Stimulated activated CD8-positive, alpha-beta memory T cell treated with anti-CD3 and anti-CD28 coated beads, Interleukin-15, amount 100 ng/mL, for 1 hour (primary cell): Measurements from ENCODE around the gene HP.
"Not testable (repeated sequence)": the region's sequence is repeated elsewhere in the genome, so short reads cannot be mapped to it uniquely, and the experiment has no call there.

Experiments used
- DNase-seq: peaks from one replicate; pipeline ENCODE4 v3.0.0-alpha.2; 2020; ENCODE audit warnings: low read depth

The HP gene

GRCh38 chr16:72054254-72054847 lies at the start of gene HP:
HP (plus strand) TSS chr16:72054505; CDS start chr16:72054653, 148 bp downstream.
- not testable (repeated sequence) for DNase-seq

GRCh38 chr16:72008065-72008423 lies 46.3 kb upstream of the HP start:
- not testable (repeated sequence) for DNase-seq

GRCh38 chr16:72008424-72009216 lies 45.7 kb upstream of the HP start, which contains the start of gene DHODH:
DHODH (plus strand) TSS chr16:72008744; CDS start chr16:72008765, 21 bp downstream.
- peak; percentile 95 for DNase-seq

- DNase-seq = no peak
Measured at GRCh38 chr16:72009779-72010178, 44.5 kb upstream of the HP start.

GRCh38 chr16:72012607-72013006 lies 41.7 kb upstream of the HP start:
- DNase-seq = no peak

- no peak for DNase-seq
Measured at GRCh38 chr16:72013389-72013788, 40.9 kb upstream of the HP start.

GRCh38 chr16:72013888-72014581 lies 40.3 kb upstream of the HP start:
- DNase-seq = no peak

- DNase-seq = no peak
Measured at GRCh38 chr16:72014675-72015074, 39.6 kb upstream of the HP start.

- no peak for DNase-seq
Measured at GRCh38 chr16:72015124-72015523, 39.2 kb upstream of the HP start.

- DNase-seq = no peak
Measured at GRCh38 chr16:72018470-72018869, 35.8 kb upstream of the HP start.

- no peak for DNase-seq
Measured at GRCh38 chr16:72021043-72021442, 33.3 kb upstream of the HP start.

GRCh38 chr16:72022127-72022526 lies 32.2 kb upstream of the HP start:
- DNase-seq = no peak

- DNase-seq = no peak
Measured at GRCh38 chr16:72023962-72024361, 30.3 kb upstream of the HP start.

GRCh38 chr16:72024862-72025382 lies 29.4 kb upstream of the HP start:
- DNase-seq = no peak

- DNase-seq = no peak
Measured at GRCh38 chr16:72025404-72026114, 28.7 kb upstream of the HP start.

GRCh38 chr16:72027669-72028378 lies 26.5 kb upstream of the HP start:
- DNase-seq = no peak

- no peak for DNase-seq
Measured at GRCh38 chr16:72029567-72030271, 24.6 kb upstream of the HP start.

GRCh38 chr16:72033437-72033836 lies 20.9 kb upstream of the HP start:
- DNase-seq = no peak

GRCh38 chr16:72036098-72036497 lies 18.2 kb upstream of the HP start:
- no peak for DNase-seq

GRCh38 chr16:72042157-72042660 lies 12.1 kb upstream of the HP start:
- DNase-seq = no peak

- no peak for DNase-seq
Measured at GRCh38 chr16:72043058-72043457, 11.2 kb upstream of the HP start.
